Neural crest cell (in vitro differentiated cells): ENCODE data around the gene ZNF446. TPM values are rescaled to one million over a fixed set of nuclear protein-coding genes. Genes with fewer than 3 reads are reported as not detected.

Source experiments
- DNase-seq: peaks from one replicate; pipeline ENCODE4 v3.0.0; 2021; ENCODE audit warnings: low read depth, mixed read lengths, low spot score
- H3K27ac Mint-ChIP-seq: one replicate; pipeline ENCODE4 v1.8.0; 2021; ENCODE audit warnings: mild to moderate bottlenecking, mixed read lengths; ENCODE audit not compliant: unreplicated experiment
- H3K27me3 Mint-ChIP-seq: 2 replicates; pipeline ENCODE4 v1.8.0; 2021; ENCODE audit warnings: low read depth, mild to moderate bottlenecking, mixed read lengths
- H3K36me3 Mint-ChIP-seq: 2 replicates; pipeline ENCODE4 v1.8.0; 2021; ENCODE audit warnings: low read depth, mild to moderate bottlenecking, mixed read lengths
- H3K4me1 Mint-ChIP-seq: 2 replicates; pipeline ENCODE4 v1.8.0; 2021; ENCODE audit warnings: mixed read lengths
- H3K4me3 Mint-ChIP-seq: one replicate; pipeline ENCODE4 v1.8.0; 2021; ENCODE audit warnings: mild to moderate bottlenecking, mixed read lengths
- H3K9me3 Mint-ChIP-seq: 2 replicates; pipeline ENCODE4 v1.8.0; 2021; ENCODE audit warnings: mixed read lengths
- total RNA-seq: library from RNA; stranded (reverse); gene quantifications from 2 replicates; pipeline ENCODE4 v1.2.1, GENCODE V29; 2021
- TF ChIP-seq, protein P1 (sequence below): fragments of 200-600 bp; sonication (generic); conservative IDR thresholded peaks from 2 replicates; pipeline ENCODE4 v1.5.0; 2021; ENCODE audit warnings: antibody characterized with exemption, mild to moderate bottlenecking

Gene ZNF446
- total RNA-seq, 1 donor from 2014 or later: 18.6 TPM

DNA sequence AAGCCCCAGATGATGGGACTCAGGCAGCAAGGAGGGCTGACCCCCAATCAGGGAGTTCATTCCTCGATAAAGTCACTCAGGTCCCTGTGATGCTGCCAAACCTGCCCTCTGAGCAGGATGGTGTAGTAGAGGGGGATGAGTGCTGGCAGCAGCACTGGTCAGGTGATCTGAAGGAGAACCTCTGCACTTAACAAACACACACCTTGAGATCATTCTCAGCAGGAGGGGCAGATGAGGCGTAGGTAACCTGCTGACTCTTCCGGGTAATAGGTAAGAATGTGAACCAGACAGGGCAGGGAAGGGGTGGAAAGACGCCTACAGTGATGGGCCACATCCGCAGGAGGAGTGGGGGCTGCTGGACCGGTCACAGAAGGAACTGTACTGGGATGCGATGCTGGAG is 3.2 kb downstream of the ZNF446 start:
- no peak for DNase-seq
- peaks cover 7% of the 10 kb centered on the region for H3K27me3 Mint-ChIP-seq
- peak overlapping the region; percentile 54 for H3K4me3 Mint-ChIP-seq
- TF ChIP-seq, protein P1, sequence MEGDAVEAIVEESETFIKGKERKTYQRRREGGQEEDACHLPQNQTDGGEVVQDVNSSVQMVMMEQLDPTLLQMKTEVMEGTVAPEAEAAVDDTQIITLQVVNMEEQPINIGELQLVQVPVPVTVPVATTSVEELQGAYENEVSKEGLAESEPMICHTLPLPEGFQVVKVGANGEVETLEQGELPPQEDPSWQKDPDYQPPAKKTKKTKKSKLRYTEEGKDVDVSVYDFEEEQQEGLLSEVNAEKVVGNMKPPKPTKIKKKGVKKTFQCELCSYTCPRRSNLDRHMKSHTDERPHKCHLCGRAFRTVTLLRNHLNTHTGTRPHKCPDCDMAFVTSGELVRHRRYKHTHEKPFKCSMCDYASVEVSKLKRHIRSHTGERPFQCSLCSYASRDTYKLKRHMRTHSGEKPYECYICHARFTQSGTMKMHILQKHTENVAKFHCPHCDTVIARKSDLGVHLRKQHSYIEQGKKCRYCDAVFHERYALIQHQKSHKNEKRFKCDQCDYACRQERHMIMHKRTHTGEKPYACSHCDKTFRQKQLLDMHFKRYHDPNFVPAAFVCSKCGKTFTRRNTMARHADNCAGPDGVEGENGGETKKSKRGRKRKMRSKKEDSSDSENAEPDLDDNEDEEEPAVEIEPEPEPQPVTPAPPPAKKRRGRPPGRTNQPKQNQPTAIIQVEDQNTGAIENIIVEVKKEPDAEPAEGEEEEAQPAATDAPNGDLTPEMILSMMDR: no peak
- peaks cover 2% of the 10 kb centered on the region for H3K36me3 Mint-ChIP-seq
- H3K9me3 Mint-ChIP-seq: no peaks in the 10 kb centered on the region
- H3K4me1 Mint-ChIP-seq: peaks cover 25% of the 10 kb centered on the region
- H3K27ac Mint-ChIP-seq: no peak overlapping the region

DNA sequence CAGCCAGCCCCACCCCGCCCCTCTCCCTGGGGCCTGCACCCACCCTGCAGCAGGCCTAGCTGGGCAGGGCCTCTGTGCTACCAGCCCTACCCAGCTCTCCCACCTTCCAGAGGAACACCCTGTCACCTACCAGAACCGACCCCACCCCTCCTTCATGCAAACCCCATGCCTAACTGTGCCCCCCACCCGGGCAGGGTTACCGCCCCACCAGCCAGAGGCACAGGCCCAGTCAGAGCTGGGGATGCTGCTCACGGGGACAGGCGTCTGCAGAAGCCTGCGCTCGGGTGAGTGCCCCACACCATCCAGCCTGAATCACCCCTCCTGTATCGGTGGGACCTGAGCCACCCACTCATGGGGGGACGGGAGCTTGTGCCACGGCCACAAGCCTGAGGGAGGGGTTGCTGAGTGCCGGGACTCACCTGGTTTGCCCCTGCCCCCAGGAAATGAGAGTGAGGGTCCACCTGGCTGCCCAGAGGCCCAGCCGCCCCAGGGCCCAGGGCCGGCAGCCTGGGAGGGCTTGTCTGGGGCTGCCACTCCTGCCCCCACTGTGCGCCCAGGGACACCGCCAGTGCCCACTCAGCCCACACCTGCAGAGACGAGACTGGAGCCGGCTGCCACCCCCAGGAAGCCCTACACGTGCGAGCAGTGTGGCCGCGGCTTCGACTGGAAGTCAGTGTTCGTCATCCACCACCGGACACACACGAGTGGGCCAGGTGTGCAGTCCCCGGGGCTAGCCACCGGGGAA is 3.8 kb downstream of the ZNF446 start:
- H3K27me3 Mint-ChIP-seq: peaks cover 7% of the 10 kb centered on the region
- H3K4me1 Mint-ChIP-seq: peaks cover 20% of the 10 kb centered on the region
- TF ChIP-seq, protein P1: no peak
- no peak overlapping the region for H3K27ac Mint-ChIP-seq
- H3K4me3 Mint-ChIP-seq: no peak overlapping the region
- H3K9me3 Mint-ChIP-seq: no peaks in the 10 kb centered on the region
- DNase-seq: no peak
- H3K36me3 Mint-ChIP-seq: peaks cover 2% of the 10 kb centered on the region

DNA sequence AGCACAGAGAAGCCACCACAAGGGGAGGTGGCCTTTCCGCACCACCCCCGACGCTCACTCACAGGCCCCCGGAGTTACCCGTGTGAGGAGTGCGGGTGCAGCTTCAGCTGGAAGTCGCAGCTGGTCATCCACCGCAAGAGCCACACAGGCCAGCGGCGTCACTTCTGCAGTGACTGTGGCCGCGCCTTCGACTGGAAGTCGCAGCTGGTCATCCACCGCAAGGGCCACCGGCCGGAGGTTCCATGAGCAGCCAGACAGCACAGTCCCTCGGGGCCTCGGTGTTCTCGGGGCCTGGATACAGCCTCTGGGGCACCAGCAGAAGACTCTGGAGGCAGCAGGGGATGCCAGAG is 4.3 kb downstream of the ZNF446 start:
- Mint-ChIP-seq H3K9me3 (no peaks in the 10 kb centered on the region), H3K4me1 (peaks cover 15% of the 10 kb centered on the region), H3K4me3 (no peak overlapping the region), H3K27me3 (peaks cover 7% of the 10 kb centered on the region), H3K27ac (no peak overlapping the region), H3K36me3 (peaks cover 2% of the 10 kb centered on the region)
- TF ChIP-seq, protein P1: no peak
- DNase-seq: no peak

DNA sequence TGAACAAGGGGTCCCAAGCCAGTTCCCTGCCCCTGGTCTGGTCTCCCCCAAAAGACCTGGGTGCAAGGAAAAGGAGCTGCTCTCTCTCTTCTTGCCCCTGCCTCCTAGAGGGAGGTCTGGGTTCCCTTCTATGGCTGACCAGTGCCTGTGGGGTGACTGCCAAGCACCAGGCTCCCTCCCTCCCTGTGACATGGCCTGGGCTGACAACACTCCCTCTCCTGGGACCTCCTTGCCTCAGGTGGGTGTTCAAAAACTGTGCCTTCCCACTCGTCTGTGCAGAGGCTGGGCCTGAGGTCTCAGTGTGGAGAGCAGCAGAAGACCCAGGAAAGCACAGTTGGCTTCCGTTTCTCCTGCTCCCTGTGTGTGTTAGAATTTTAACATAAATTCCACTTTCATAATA is 4.7 kb downstream of the ZNF446 start:
- Mint-ChIP-seq H3K27me3 (peaks cover 4% of the 10 kb centered on the region), H3K36me3 (peaks cover 2% of the 10 kb centered on the region), H3K9me3 (no peaks in the 10 kb centered on the region), H3K27ac (no peak overlapping the region), H3K4me3 (peak overlapping the region; percentile 34), H3K4me1 (peaks cover 11% of the 10 kb centered on the region)
- TF ChIP-seq, protein P1: no peak
- DNase-seq: no peak

DNA sequence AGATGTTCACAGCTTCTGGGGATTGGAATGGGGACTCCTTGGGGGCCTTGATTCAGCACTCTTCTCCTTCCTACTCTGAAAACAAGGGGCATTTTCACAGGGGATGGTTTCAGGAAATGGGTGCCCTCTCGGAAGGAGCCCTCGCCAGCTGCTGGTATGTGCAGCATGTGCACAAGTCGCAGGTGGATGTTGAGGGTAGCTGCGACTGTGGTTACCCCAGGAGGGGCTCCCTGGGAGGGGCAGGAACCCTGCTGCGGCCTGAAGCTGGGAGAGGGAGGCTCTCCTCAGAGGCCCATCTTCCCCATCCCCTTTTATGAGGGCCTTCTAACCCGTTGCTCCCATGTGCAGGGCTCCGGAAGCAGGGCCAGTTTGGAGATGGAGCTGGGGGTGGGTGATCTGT is 6.2 kb downstream of the ZNF446 start:
- H3K27ac Mint-ChIP-seq: no peak overlapping the region
- TF ChIP-seq, protein P1: no peak
- H3K4me1 Mint-ChIP-seq: peaks cover 3% of the 10 kb centered on the region
- DNase-seq: no peak
- H3K4me3 Mint-ChIP-seq: peak overlapping the region; percentile 38
- no peaks in the 10 kb centered on the region for H3K9me3 Mint-ChIP-seq
- H3K27me3 Mint-ChIP-seq: no peaks in the 10 kb centered on the region
- peaks cover 2% of the 10 kb centered on the region for H3K36me3 Mint-ChIP-seq
